Progenitor cell of endocrine pancreas (in vitro differentiated cells): Measurements from ENCODE around the gene ANKS1B. TPM values are rescaled to one million over a fixed set of nuclear protein-coding genes. Genes with fewer than 3 reads are reported as not detected.

Source experiments
- DNase-seq: peaks from one replicate; pipeline ENCODE4 v3.0.0; 2021; ENCODE audit warnings: low spot score; ENCODE audit not compliant: unreplicated experiment
- H3K27ac Mint-ChIP-seq: 2 replicates; pipeline ENCODE4 v1.8.0; 2021; ENCODE audit warnings: mild to moderate bottlenecking, moderate library complexity, mixed read lengths
- H3K27me3 Mint-ChIP-seq: 2 replicates; pipeline ENCODE4 v1.8.0; 2021; ENCODE audit warnings: mixed read lengths
- H3K36me3 Mint-ChIP-seq: 2 replicates; pipeline ENCODE4 v1.8.0; 2022; ENCODE audit warnings: mixed read lengths; ENCODE audit not compliant: insufficient read depth
- H3K4me1 Mint-ChIP-seq: 2 replicates; pipeline ENCODE4 v1.8.0; 2021; ENCODE audit warnings: low read depth, mixed read lengths
- H3K4me3 Mint-ChIP-seq: 2 replicates; pipeline ENCODE4 v1.8.0; 2021; ENCODE audit warnings: low read depth, mild to moderate bottlenecking, moderate library complexity, mixed read lengths
- H3K9me3 Mint-ChIP-seq: 2 replicates; pipeline ENCODE4 v1.8.0; 2021; ENCODE audit warnings: low read depth, mixed read lengths
- CTCF ChIP-seq: fragments of 200-600 bp; sonication (generic); IDR thresholded peaks from one replicate; pipeline ENCODE4 v1.5.0; 2021; ENCODE audit warnings: antibody characterized with exemption, mild to moderate bottlenecking; ENCODE audit not compliant: unreplicated experiment
- total RNA-seq: library from RNA; stranded (reverse); gene quantifications from 2 replicates; pipeline ENCODE4 v1.2.1, GENCODE V29; 2021

The ANKS1B gene
- total RNA-seq, 1 donor from 2014 or later, result 10.1 TPM

DNA sequence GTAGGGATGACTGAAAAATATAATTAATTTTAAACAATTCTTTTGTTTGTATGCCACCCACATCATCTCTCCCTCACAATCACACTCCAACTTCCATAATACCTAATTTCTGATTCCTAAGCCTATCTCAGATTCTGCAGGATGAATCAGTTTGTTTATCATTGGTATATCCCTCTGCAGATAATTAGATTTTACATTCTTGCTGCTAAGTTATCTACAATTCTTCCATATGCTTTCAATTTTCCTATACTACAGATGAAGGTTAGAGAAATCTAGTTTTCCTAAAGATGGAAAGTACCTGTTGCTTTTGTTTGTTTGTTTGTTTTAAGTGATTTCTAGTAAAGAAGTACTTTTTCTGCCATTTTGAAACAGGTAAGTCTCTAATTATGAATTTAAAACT, 105.3 kb downstream of the ANKS1B start:
- H3K4me3 Mint-ChIP-seq, result no peak overlapping the region
- H3K4me1 Mint-ChIP-seq, result no peaks in the 10 kb centered on the region
- TF ChIP-seq CTCF, result no peak
- H3K36me3 Mint-ChIP-seq, result no peaks in the 10 kb centered on the region
- H3K27me3 Mint-ChIP-seq, result peaks cover 4% of the 10 kb centered on the region
- no peaks in the 10 kb centered on the region for H3K9me3 Mint-ChIP-seq
- no peak for DNase-seq
- H3K27ac Mint-ChIP-seq, result no peak overlapping the region

DNA sequence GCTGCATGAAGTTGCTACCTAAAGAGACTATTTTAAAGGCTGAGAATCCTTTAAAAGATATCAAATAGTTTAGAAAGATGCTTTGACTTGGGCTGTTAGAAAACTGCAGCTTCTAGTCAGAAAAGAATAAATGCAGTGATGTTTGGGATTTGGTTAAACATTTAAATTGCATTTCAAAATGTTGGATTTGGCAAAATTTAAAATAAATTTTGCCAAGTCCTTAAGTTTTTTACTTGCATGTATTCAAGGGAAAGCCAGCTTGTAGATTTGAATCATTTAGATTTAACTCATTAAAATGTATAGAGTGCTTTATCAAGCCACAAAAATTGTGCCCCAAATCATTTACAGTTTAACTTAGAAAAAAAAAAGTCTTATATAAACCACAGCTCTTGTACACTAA, 109.7 kb downstream of the ANKS1B start:
- no peaks in the 10 kb centered on the region for H3K36me3 Mint-ChIP-seq
- TF ChIP-seq CTCF, result no peak
- H3K9me3 Mint-ChIP-seq, result peaks cover 2% of the 10 kb centered on the region
- no peak overlapping the region for H3K4me3 Mint-ChIP-seq
- DNase-seq, result no peak
- no peak overlapping the region for H3K27ac Mint-ChIP-seq
- H3K4me1 Mint-ChIP-seq, result no peaks in the 10 kb centered on the region
- peaks cover 6% of the 10 kb centered on the region for H3K27me3 Mint-ChIP-seq

GRCh38 chr12:99870085-99870484, 114.7 kb downstream of the ANKS1B start:
- H3K9me3 Mint-ChIP-seq, result peaks cover 4% of the 10 kb centered on the region
- no peak for DNase-seq
- no peak for TF ChIP-seq CTCF
- peaks cover 6% of the 10 kb centered on the region for H3K4me1 Mint-ChIP-seq
- no peaks in the 10 kb centered on the region for H3K36me3 Mint-ChIP-seq
- H3K4me3 Mint-ChIP-seq, result no peak overlapping the region
- H3K27me3 Mint-ChIP-seq, result peaks cover 11% of the 10 kb centered on the region
- no peak overlapping the region for H3K27ac Mint-ChIP-seq

- Mint-ChIP-seq H3K4me3 (no peak overlapping the region), H3K36me3 (no peaks in the 10 kb centered on the region), H3K4me1 (peaks cover 6% of the 10 kb centered on the region), H3K27ac (no peak overlapping the region), H3K27me3 (peaks cover 22% of the 10 kb centered on the region), H3K9me3 (peaks cover 10% of the 10 kb centered on the region)
- DNase-seq, result no peak
- no peak for TF ChIP-seq CTCF
Measured at GRCh38 chr12:99861731-99862130, 123.0 kb downstream of the ANKS1B start.

DNA sequence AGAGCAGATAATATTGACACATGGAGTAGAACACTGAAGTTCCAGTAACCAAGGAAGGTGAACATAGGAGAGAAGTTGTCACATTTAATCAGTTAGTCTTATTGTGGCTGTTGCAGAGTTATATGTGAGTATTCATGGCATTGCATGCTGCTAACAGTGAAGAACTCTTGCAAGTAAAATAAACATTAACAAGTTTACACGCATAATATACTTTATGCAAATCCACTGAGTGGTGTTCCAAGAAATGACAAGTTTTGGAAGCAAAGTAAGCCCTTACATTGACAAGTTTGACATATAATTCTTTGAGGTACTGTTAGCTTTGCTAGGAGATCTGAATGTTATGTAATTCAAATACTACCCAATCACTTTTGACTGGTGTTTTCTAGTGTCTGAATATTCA, 125.6 kb downstream of the ANKS1B start:
- TF ChIP-seq CTCF, result no peak
- Mint-ChIP-seq H3K4me3 (no peak overlapping the region), H3K27me3 (peaks cover 14% of the 10 kb centered on the region), H3K27ac (no peak overlapping the region), H3K4me1 (no peaks in the 10 kb centered on the region), H3K9me3 (peaks cover 30% of the 10 kb centered on the region), H3K36me3 (peaks cover 1% of the 10 kb centered on the region)
- no peak for DNase-seq
